ENCODE measurements around the gene REXO4.

DNA sequence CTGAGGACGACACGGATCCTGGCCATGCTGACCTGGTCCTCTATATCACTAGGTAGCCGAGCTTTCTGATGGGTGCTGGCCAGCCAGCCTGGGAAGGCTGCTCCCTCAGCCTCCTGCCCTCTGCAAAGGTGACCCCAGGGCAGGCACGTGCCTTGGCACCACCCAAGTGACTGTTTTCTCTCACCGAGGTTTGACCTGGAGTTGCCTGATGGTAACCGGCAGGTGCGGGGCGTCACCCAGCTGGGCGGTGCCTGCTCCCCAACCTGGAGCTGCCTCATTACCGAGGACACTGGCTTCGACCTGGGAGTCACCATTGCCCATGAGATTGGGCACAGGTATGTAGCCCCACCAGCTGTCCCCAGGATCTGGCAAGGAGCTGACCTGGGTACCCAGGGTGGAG lies 8.2 kb upstream of the REXO4 start:
- TF ChIP-seq, protein P1, sequence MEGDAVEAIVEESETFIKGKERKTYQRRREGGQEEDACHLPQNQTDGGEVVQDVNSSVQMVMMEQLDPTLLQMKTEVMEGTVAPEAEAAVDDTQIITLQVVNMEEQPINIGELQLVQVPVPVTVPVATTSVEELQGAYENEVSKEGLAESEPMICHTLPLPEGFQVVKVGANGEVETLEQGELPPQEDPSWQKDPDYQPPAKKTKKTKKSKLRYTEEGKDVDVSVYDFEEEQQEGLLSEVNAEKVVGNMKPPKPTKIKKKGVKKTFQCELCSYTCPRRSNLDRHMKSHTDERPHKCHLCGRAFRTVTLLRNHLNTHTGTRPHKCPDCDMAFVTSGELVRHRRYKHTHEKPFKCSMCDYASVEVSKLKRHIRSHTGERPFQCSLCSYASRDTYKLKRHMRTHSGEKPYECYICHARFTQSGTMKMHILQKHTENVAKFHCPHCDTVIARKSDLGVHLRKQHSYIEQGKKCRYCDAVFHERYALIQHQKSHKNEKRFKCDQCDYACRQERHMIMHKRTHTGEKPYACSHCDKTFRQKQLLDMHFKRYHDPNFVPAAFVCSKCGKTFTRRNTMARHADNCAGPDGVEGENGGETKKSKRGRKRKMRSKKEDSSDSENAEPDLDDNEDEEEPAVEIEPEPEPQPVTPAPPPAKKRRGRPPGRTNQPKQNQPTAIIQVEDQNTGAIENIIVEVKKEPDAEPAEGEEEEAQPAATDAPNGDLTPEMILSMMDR (IDR thresholded peaks at IDR 0.05), result no peak
- no peak for TF ChIP-seq POLR2A (IDR thresholded peaks at IDR 0.05)
